HL-60 (cell line): Measurements from ENCODE around the gene PTK7.

ENCODE experiments used
- DNase-seq, 2 experiments: peaks; one replicate each; pipeline ENCODE4 v3.0.0-alpha.2; 2010 to 2020; ENCODE audit warnings: low read depth in 1 of 2, low spot score in 1 of 2
- H3K27ac ChIP-seq: fragments of 250-450 bp; sonication (Bioruptor Pico); replicated peaks from 2 replicates; pipeline ENCODE4 v1.5.1; 2020; ENCODE audit warnings: mild to moderate bottlenecking, moderate library complexity
- H3K27me3 ChIP-seq: fragments of 250-450 bp; sonication (Bioruptor Pico); 2 replicates; pipeline ENCODE4 v1.5.1; 2021; ENCODE audit warnings: mild to moderate bottlenecking, moderate library complexity; ENCODE audit not compliant: insufficient read depth, poor library complexity, severe bottlenecking
- H3K4me3 ChIP-seq: replicated peaks from 2 replicates; pipeline ENCODE4 v1.5.1; 2011; ENCODE audit warnings: mild to moderate bottlenecking, control low read depth, low read length; ENCODE audit not compliant: insufficient read depth
- GABPA ChIP-seq: IDR thresholded peaks from 2 replicates; pipeline ENCODE4 v1.6.1; 2012; ENCODE audit warnings: low read depth
- POLR2AphosphoS5 ChIP-seq: IDR thresholded peaks from 2 replicates; pipeline ENCODE4 v1.6.1; 2012; ENCODE audit warnings: low read depth
- SPI1 ChIP-seq: IDR thresholded peaks from 2 replicates; pipeline ENCODE4 v1.6.1; 2012; ENCODE audit warnings: low read depth, mild to moderate bottlenecking, borderline replicate concordance
- TF ChIP-seq, protein P1 (sequence below): IDR thresholded peaks from one replicate; pipeline ENCODE4 v1.5.1; 2011; ENCODE audit warnings: low read length, control low read depth, inconsistent platforms; ENCODE audit not compliant: insufficient read depth
- TF ChIP-seq, protein P2 (sequence below): IDR thresholded peaks from 2 replicates; pipeline ENCODE4 v1.6.1; 2012; ENCODE audit warnings: low read depth; ENCODE audit not compliant: insufficient replicate concordance

The PTK7 gene

DNA sequence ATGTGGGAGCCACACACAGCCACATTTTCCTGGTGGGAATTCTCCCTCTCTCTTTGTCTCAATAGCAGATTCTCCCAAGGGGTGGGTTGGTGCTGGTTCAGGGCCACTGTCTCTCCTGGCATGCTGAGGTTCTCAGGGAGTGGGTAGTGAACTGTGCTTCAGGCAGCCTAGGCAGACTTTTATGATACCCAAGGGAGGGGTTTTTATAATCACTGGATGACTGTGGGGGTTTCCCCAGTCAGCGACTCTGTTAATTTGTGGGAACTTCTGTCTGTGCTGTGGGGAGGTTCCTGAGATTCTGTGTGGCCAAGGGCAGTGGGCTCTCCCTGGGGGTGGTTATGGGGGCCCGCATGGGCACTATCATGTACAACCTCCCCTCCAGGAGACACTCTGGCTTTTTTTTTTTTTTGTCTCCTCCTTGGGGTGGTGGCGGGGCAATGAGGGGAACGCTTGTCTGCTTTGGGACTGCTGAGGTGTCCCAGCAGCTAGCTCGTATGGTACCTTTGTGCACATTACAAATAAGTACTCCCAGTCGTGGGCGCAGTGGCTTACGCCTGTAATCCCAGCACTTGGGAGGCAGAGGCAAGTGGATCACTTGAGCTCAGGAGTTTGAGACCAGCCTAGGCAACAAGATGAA lies 10.0 kb downstream of the PTK7 start:
- DNase-seq = no peak
- Histone ChIP-seq H3K27me3 (no peaks in the 10 kb centered on the region), H3K4me3 (no peak overlapping the region), H3K27ac (no peak overlapping the region)
- no peak for TF ChIP-seq SPI1
- TF ChIP-seq GABPA = no peak
- TF ChIP-seq, protein P1, sequence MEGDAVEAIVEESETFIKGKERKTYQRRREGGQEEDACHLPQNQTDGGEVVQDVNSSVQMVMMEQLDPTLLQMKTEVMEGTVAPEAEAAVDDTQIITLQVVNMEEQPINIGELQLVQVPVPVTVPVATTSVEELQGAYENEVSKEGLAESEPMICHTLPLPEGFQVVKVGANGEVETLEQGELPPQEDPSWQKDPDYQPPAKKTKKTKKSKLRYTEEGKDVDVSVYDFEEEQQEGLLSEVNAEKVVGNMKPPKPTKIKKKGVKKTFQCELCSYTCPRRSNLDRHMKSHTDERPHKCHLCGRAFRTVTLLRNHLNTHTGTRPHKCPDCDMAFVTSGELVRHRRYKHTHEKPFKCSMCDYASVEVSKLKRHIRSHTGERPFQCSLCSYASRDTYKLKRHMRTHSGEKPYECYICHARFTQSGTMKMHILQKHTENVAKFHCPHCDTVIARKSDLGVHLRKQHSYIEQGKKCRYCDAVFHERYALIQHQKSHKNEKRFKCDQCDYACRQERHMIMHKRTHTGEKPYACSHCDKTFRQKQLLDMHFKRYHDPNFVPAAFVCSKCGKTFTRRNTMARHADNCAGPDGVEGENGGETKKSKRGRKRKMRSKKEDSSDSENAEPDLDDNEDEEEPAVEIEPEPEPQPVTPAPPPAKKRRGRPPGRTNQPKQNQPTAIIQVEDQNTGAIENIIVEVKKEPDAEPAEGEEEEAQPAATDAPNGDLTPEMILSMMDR = no peak
- TF ChIP-seq POLR2AphosphoS5 = no peak
- TF ChIP-seq, protein P2, sequence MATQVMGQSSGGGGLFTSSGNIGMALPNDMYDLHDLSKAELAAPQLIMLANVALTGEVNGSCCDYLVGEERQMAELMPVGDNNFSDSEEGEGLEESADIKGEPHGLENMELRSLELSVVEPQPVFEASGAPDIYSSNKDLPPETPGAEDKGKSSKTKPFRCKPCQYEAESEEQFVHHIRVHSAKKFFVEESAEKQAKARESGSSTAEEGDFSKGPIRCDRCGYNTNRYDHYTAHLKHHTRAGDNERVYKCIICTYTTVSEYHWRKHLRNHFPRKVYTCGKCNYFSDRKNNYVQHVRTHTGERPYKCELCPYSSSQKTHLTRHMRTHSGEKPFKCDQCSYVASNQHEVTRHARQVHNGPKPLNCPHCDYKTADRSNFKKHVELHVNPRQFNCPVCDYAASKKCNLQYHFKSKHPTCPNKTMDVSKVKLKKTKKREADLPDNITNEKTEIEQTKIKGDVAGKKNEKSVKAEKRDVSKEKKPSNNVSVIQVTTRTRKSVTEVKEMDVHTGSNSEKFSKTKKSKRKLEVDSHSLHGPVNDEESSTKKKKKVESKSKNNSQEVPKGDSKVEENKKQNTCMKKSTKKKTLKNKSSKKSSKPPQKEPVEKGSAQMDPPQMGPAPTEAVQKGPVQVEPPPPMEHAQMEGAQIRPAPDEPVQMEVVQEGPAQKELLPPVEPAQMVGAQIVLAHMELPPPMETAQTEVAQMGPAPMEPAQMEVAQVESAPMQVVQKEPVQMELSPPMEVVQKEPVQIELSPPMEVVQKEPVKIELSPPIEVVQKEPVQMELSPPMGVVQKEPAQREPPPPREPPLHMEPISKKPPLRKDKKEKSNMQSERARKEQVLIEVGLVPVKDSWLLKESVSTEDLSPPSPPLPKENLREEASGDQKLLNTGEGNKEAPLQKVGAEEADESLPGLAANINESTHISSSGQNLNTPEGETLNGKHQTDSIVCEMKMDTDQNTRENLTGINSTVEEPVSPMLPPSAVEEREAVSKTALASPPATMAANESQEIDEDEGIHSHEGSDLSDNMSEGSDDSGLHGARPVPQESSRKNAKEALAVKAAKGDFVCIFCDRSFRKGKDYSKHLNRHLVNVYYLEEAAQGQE = no peak

DNA sequence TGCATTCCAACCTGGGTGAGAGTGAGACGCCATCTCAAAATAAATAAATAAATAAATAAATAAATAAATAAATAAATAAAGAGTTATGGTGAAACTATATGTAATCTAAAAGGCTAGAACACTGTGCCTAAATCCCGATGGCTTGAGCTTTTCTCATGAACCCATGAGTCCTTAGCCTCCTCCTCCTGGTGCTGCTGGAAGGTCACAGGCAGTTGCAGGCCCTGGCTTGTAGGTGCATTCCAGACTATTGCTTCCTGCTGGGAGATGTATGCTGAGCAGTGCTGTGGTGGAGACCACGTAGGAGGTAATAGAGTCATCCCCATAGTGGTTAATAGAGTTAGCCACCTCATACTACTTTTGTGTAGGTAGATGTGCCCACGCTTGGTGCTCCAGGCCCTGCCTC lies 12.5 kb downstream of the PTK7 start:
- Histone ChIP-seq H3K4me3 (no peak overlapping the region), H3K27ac (no peak overlapping the region), H3K27me3 (no peaks in the 10 kb centered on the region)
- TF ChIP-seq, protein P2 = no peak
- no peak for TF ChIP-seq GABPA
- TF ChIP-seq, protein P1 = no peak
- no peak for TF ChIP-seq SPI1
- TF ChIP-seq POLR2AphosphoS5 = no peak
- no peak for DNase-seq

DNA sequence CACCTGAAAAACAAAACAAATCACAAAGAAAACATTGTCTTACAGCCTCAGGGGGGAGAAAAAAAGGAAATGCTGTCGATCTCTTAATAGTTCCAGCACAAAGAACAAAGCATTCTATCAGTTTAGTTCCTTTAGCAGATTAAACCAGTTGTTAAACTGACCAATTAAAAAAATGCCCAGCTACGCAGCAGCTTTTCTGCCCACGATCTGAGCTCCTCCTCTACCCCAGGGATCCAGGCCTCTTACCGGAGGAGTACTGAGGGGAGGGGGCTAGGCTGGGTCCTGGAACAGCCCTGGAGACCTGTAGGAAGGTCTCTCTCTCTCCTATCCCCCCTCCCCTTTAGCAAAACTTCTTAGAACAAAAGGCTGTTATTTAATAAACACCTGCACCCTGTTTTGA lies 13.4 kb downstream of the PTK7 start:
- Histone ChIP-seq H3K27me3 (no peaks in the 10 kb centered on the region), H3K27ac (no peak overlapping the region), H3K4me3 (no peak overlapping the region)
- TF ChIP-seq SPI1 (no peak), GABPA (no peak), POLR2AphosphoS5 (no peak)
- TF ChIP-seq, protein P1 = no peak
- TF ChIP-seq, protein P2 = no peak
- DNase-seq = no peak
